Gastrocnemius medialis (tissue), 4 donors: ENCODE data around the gene TAAR8.

Experiments used
- POLR2A ChIP-seq, 2 donors: fragments of 450-650 bp; IDR thresholded peaks; one replicate each; pipeline ENCODE4 v1.6.1; 2017; ENCODE audit warnings: antibody characterized with exemption in 2 of 2, mild to moderate bottlenecking in 2 of 2, moderate library complexity in 2 of 2
- TF ChIP-seq, protein P1 (sequence below), 5 experiments: fragments of 450-650 bp in 3 of 5; fragments of 200-600 bp in 2 of 5; sonication (generic) in 2 of 5; IDR thresholded peaks in 4 of 5; conservative IDR thresholded peaks in 1 of 5; 1 replicate in 4 of 5; 2 replicates in 1 of 5; pipeline ENCODE4 v1.5.1; 2016 to 2019; ENCODE audit warnings: antibody characterized with exemption in 5 of 5, mild to moderate bottlenecking in 3 of 5, moderate library complexity in 3 of 5

DNA sequence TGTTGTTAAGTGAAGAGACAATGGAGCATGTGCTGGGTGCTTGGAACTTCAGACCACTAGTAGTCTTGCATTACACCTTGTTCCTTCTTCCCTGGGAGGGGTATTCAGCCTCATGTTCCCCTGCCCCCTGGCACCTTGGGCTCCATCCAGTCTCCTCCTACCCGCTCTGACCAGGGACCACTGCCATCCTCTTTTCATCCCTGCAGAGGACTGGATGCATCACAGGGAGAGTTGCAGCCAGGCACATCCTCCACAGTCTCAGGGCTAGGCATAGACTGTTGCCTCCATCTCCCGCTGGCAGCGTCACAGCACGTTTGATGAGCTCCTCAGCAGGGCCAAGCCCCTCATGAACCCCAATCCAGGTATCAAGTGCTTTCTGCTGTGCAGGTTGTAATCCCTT is 1.3 kb upstream of the TAAR8 start:
- no peak for TF ChIP-seq POLR2A (IDR thresholded peaks at IDR 0.05)
- TF ChIP-seq, protein P1, sequence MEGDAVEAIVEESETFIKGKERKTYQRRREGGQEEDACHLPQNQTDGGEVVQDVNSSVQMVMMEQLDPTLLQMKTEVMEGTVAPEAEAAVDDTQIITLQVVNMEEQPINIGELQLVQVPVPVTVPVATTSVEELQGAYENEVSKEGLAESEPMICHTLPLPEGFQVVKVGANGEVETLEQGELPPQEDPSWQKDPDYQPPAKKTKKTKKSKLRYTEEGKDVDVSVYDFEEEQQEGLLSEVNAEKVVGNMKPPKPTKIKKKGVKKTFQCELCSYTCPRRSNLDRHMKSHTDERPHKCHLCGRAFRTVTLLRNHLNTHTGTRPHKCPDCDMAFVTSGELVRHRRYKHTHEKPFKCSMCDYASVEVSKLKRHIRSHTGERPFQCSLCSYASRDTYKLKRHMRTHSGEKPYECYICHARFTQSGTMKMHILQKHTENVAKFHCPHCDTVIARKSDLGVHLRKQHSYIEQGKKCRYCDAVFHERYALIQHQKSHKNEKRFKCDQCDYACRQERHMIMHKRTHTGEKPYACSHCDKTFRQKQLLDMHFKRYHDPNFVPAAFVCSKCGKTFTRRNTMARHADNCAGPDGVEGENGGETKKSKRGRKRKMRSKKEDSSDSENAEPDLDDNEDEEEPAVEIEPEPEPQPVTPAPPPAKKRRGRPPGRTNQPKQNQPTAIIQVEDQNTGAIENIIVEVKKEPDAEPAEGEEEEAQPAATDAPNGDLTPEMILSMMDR (IDR thresholded peaks at IDR 0.05 in 4 of 5, conservative IDR thresholded peaks at IDR 0.05 in 1 of 5), result no peak
